ENCODE data around the gene SLC27A1.

SLC27A1 gene

GRCh38 chr19:17525141-17525540 lies 54.8 kb downstream of the SLC27A1 start:
- peaks cover 3 to 6% of the 10 kb centered on the region in 2 donors for H3K9me3 ChIP-seq (ENCODE audit: control insufficient read depth in 1 of 2, low read length in 2 of 2)
- no peak overlapping the region for H3K4me3 ChIP-seq (ENCODE audit: low read depth in 1 of 2, low read length in 2 of 2)
- H3K4me1 ChIP-seq (ENCODE audit: control insufficient read depth in 1 of 2, insufficient read depth in 2 of 2, low read length in 2 of 2): peaks cover 0 to 8% of the 10 kb centered on the region in 2 donors
- peaks cover 4 to 8% of the 10 kb centered on the region in 2 donors for H3K27me3 ChIP-seq (ENCODE audit: control insufficient read depth in 1 of 2, insufficient read depth in 2 of 2, low read length in 2 of 2)
- H3K27ac ChIP-seq (ENCODE audit: low read depth, low read length): no peak overlapping the region
- no peaks in the 10 kb centered on the region for H3K36me3 ChIP-seq (ENCODE audit: control insufficient read depth in 1 of 2, insufficient read depth in 2 of 2, low read length in 2 of 2)
- H3K9ac ChIP-seq (ENCODE audit: low read depth in 1 of 2, low read length in 2 of 2): no peak overlapping the region

DNA sequence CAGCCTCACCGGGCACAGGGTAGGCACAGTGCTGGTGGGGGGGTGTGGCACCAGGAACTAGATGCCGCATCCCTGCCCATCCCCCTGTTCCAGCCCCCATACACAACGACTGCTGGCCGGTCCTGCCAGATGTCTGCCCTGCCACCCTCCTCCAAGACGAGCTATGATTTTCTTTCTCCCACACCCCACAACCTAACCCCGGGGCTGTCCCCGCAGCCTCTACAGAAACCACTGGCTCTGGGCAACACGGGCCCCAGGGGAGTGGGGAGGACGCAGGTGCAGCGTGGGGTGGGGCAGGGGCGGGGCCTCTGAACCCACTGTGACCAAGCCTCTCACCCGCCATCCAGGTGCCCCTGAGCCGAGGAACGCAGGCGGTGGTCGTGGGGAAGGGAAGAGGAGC lies 56.6 kb downstream of the SLC27A1 start:
- H3K4me1 ChIP-seq (ENCODE audit: control insufficient read depth in 1 of 2, insufficient read depth in 2 of 2, low read length in 2 of 2): peaks cover 0 to 8% of the 10 kb centered on the region in 2 donors
- no peak overlapping the region for H3K9ac ChIP-seq (ENCODE audit: low read depth in 1 of 2, low read length in 2 of 2)
- peaks cover 4 to 8% of the 10 kb centered on the region in 2 donors for H3K27me3 ChIP-seq (ENCODE audit: control insufficient read depth in 1 of 2, insufficient read depth in 2 of 2, low read length in 2 of 2)
- H3K27ac ChIP-seq (ENCODE audit: low read depth, low read length): no peak overlapping the region
- peaks cover 3 to 6% of the 10 kb centered on the region in 2 donors for H3K9me3 ChIP-seq (ENCODE audit: control insufficient read depth in 1 of 2, low read length in 2 of 2)
- no peak overlapping the region for H3K4me3 ChIP-seq (ENCODE audit: low read depth in 1 of 2, low read length in 2 of 2)
- no peaks in the 10 kb centered on the region for H3K36me3 ChIP-seq (ENCODE audit: control insufficient read depth in 1 of 2, insufficient read depth in 2 of 2, low read length in 2 of 2)

DNA sequence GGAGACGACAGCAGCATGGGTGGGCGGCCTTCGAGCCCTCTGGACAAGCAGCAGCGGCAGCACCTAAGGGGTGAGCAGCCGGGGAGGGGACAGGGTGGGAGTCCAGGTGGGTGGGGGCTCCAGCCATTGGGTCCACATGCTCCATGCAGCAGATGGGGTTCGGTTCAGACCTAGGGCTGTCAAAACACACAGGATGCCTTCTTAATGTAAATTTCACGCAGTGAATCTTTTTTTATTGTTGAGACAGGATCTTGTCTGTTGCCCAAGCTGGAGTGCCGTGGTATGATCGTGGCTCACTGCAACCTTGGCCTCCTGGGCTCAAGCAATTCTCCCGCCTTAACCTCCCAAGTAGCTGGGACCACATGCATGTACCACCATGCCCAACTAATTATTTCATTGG lies 57.0 kb downstream of the SLC27A1 start:
- H3K36me3 ChIP-seq (ENCODE audit: control insufficient read depth in 1 of 2, insufficient read depth in 2 of 2, low read length in 2 of 2): no peaks in the 10 kb centered on the region
- H3K4me3 ChIP-seq (ENCODE audit: low read depth in 1 of 2, low read length in 2 of 2): no peak overlapping the region

DNA sequence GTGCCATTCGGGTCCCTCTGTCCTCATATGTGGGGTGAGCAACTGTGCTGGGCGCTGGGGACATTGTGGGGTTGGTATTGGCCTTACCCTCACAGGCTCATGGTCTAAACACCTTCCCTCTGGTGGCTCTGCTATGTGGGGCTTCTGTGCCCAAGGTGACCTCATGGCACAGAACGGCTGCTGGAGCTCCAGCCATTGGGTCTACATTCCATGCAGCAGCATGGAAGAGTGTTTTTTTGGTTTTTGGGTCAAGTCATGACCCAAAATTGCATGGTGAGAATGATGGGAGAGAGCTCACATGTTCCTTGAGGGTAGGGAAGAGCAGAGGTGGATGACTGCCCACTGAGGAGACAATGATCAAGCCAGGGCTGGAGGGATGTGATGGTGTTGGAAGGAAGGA lies 58.3 kb downstream of the SLC27A1 start:
- Histone ChIP-seq H3K4me1 (ENCODE audit: control insufficient read depth in 1 of 2, insufficient read depth in 2 of 2, low read length in 2 of 2) (peaks cover 0 to 5% of the 10 kb centered on the region in 2 donors), H3K9me3 (ENCODE audit: control insufficient read depth in 1 of 2, low read length in 2 of 2) (peaks cover 3 to 6% of the 10 kb centered on the region in 2 donors), H3K27me3 (ENCODE audit: control insufficient read depth in 1 of 2, insufficient read depth in 2 of 2, low read length in 2 of 2) (peaks cover 4 to 8% of the 10 kb centered on the region in 2 donors), H3K36me3 (ENCODE audit: control insufficient read depth in 1 of 2, insufficient read depth in 2 of 2, low read length in 2 of 2) (no peaks in the 10 kb centered on the region), H3K9ac (ENCODE audit: low read depth in 1 of 2, low read length in 2 of 2) (no peak overlapping the region), H3K27ac (ENCODE audit: low read depth, low read length) (no peak overlapping the region), H3K4me3 (ENCODE audit: low read depth in 1 of 2, low read length in 2 of 2) (no peak overlapping the region)

More for the DNA sequence above, 57.0 kb downstream of the SLC27A1 start:
- Histone ChIP-seq H3K9ac (ENCODE audit: low read depth in 1 of 2, low read length in 2 of 2) (no peak overlapping the region), H3K27ac (ENCODE audit: low read depth, low read length) (no peak overlapping the region), H3K27me3 (ENCODE audit: control insufficient read depth in 1 of 2, insufficient read depth in 2 of 2, low read length in 2 of 2) (peaks cover 4 to 8% of the 10 kb centered on the region in 2 donors), H3K9me3 (ENCODE audit: control insufficient read depth in 1 of 2, low read length in 2 of 2) (peaks cover 3 to 6% of the 10 kb centered on the region in 2 donors), H3K4me1 (ENCODE audit: control insufficient read depth in 1 of 2, insufficient read depth in 2 of 2, low read length in 2 of 2) (peaks cover 0 to 8% of the 10 kb centered on the region in 2 donors)

DNA sequence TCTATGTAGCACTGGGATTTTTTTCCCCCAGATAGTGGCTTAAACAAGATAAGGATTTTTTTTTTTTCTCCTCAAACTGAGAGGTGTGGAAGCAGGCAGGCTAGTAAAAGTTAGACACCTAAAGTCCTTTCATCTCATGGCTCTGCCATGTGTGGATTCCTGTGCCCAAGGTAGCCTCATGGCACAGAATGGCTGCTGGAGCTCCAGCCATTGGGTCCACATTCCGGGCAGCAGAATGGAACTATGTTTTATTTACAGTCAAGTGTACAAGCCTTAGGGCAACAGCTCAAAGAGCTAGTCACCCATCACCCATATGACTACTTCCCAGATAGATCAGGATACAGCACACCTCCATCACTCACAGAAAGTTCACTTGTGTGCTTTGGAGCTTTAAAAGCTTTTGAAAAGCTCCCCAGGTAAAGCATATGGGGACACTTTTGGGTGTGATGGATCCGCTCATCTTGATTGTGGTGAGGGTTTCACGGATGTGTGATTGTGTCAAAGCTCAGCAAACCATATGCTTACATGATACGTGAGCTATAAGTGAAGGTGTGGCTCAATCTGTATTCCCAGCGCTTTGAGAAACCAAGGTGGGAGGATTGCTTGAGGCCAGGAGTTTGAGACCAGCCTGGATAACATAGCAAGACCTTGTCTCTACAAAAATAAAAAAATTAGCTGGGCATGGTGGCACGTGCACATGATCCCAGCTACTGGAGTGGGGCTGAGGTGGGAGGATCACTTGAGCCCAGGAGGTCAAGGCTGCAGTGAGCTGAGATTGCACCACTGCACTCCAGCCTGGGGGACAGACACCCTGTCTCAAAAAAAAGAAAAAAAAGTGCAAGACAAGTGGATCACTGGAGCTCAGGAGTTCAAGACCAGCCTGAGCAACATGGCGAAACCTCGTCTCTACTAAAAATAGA lies 59.2 kb downstream of the SLC27A1 start:
- no peak overlapping the region for H3K9ac ChIP-seq (ENCODE audit: low read depth in 1 of 2, low read length in 2 of 2)
- H3K4me3 ChIP-seq (ENCODE audit: low read depth in 1 of 2, low read length in 2 of 2): no peak overlapping the region
- peaks cover 4 to 8% of the 10 kb centered on the region in 2 donors for H3K27me3 ChIP-seq (ENCODE audit: control insufficient read depth in 1 of 2, insufficient read depth in 2 of 2, low read length in 2 of 2)
- H3K4me1 ChIP-seq (ENCODE audit: control insufficient read depth in 1 of 2, insufficient read depth in 2 of 2, low read length in 2 of 2): no peaks in the 10 kb centered on the region
- peaks cover 3 to 6% of the 10 kb centered on the region in 2 donors for H3K9me3 ChIP-seq (ENCODE audit: control insufficient read depth in 1 of 2, low read length in 2 of 2)
- no peaks in the 10 kb centered on the region for H3K36me3 ChIP-seq (ENCODE audit: control insufficient read depth in 1 of 2, insufficient read depth in 2 of 2, low read length in 2 of 2)
- H3K27ac ChIP-seq (ENCODE audit: low read depth, low read length): no peak overlapping the region

- H3K9me3 ChIP-seq (ENCODE audit: control insufficient read depth in 1 of 2, low read length in 2 of 2): peaks cover 3 to 6% of the 10 kb centered on the region in 2 donors
- no peak overlapping the region for H3K9ac ChIP-seq (ENCODE audit: low read depth in 1 of 2, low read length in 2 of 2)
- no peak overlapping the region for H3K27ac ChIP-seq (ENCODE audit: low read depth, low read length)
- H3K36me3 ChIP-seq (ENCODE audit: control insufficient read depth in 1 of 2, insufficient read depth in 2 of 2, low read length in 2 of 2): no peaks in the 10 kb centered on the region
- no peak overlapping the region for H3K4me3 ChIP-seq (ENCODE audit: low read depth in 1 of 2, low read length in 2 of 2)
- no peaks in the 10 kb centered on the region for H3K4me1 ChIP-seq (ENCODE audit: control insufficient read depth in 1 of 2, insufficient read depth in 2 of 2, low read length in 2 of 2)
- H3K27me3 ChIP-seq (ENCODE audit: control insufficient read depth in 1 of 2, insufficient read depth in 2 of 2, low read length in 2 of 2): peaks cover 4 to 8% of the 10 kb centered on the region in 2 donors
Observed at GRCh38 chr19:17530586-17530985, 60.3 kb downstream of the SLC27A1 start.

GRCh38 chr19:17532116-17532515 lies 61.8 kb downstream of the SLC27A1 start:
- no peak overlapping the region for H3K4me3 ChIP-seq (ENCODE audit: low read depth in 1 of 2, low read length in 2 of 2)
- no peaks in the 10 kb centered on the region for H3K4me1 ChIP-seq (ENCODE audit: control insufficient read depth in 1 of 2, insufficient read depth in 2 of 2, low read length in 2 of 2)
- H3K27me3 ChIP-seq (ENCODE audit: control insufficient read depth in 1 of 2, insufficient read depth in 2 of 2, low read length in 2 of 2): peaks cover 4 to 8% of the 10 kb centered on the region in 2 donors
- peaks cover 3 to 6% of the 10 kb centered on the region in 2 donors for H3K9me3 ChIP-seq (ENCODE audit: control insufficient read depth in 1 of 2, low read length in 2 of 2)
- H3K36me3 ChIP-seq (ENCODE audit: control insufficient read depth in 1 of 2, insufficient read depth in 2 of 2, low read length in 2 of 2): no peaks in the 10 kb centered on the region
- no peak overlapping the region for H3K27ac ChIP-seq (ENCODE audit: low read depth, low read length)
- H3K9ac ChIP-seq (ENCODE audit: low read depth in 1 of 2, low read length in 2 of 2): no peak overlapping the region

DNA sequence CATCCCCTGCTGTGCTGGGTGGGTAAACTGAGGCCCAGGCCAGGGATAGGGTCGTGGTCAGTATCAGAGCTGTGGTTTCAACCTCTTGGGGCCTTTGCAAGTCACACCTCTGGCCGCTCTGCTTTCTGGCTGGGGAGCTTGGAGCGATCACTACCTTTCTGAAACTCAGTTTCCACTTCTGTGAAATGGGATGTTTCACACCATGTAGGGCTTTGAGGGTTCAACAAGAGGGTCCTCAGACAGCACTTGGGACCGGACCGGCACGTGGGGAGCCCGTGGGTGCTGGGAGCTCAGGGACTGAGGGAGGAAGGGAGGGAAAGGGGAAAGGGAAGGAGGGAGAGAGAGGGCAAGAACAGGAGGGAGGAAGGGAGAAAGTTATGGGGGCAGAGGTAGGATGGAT lies 62.2 kb downstream of the SLC27A1 start:
- no peak overlapping the region for H3K9ac ChIP-seq (ENCODE audit: low read depth in 1 of 2, low read length in 2 of 2)
- H3K27ac ChIP-seq (ENCODE audit: low read depth, low read length): no peak overlapping the region
- peaks cover 8% of the 10 kb centered on the region in 2 donors for H3K27me3 ChIP-seq (ENCODE audit: control insufficient read depth in 1 of 2, insufficient read depth in 2 of 2, low read length in 2 of 2)
- H3K4me3 ChIP-seq (ENCODE audit: low read depth in 1 of 2, low read length in 2 of 2): no peak overlapping the region
- no peaks in the 10 kb centered on the region for H3K36me3 ChIP-seq (ENCODE audit: control insufficient read depth in 1 of 2, insufficient read depth in 2 of 2, low read length in 2 of 2)
- H3K4me1 ChIP-seq (ENCODE audit: control insufficient read depth in 1 of 2, insufficient read depth in 2 of 2, low read length in 2 of 2): no peaks in the 10 kb centered on the region
- peaks cover 3 to 6% of the 10 kb centered on the region in 2 donors for H3K9me3 ChIP-seq (ENCODE audit: control insufficient read depth in 1 of 2, low read length in 2 of 2)

GRCh38 chr19:17534767-17535166 lies 64.4 kb downstream of the SLC27A1 start:
- H3K4me3 ChIP-seq (ENCODE audit: low read depth in 1 of 2, low read length in 2 of 2): no peak overlapping the region
- peaks cover 5 to 7% of the 10 kb centered on the region in 2 donors for H3K4me1 ChIP-seq (ENCODE audit: control insufficient read depth in 1 of 2, insufficient read depth in 2 of 2, low read length in 2 of 2)
- H3K27me3 ChIP-seq (ENCODE audit: control insufficient read depth in 1 of 2, insufficient read depth in 2 of 2, low read length in 2 of 2): peaks cover 0 to 6% of the 10 kb centered on the region in 2 donors
- no peaks in the 10 kb centered on the region for H3K36me3 ChIP-seq (ENCODE audit: control insufficient read depth in 1 of 2, insufficient read depth in 2 of 2, low read length in 2 of 2)
- H3K9me3 ChIP-seq (ENCODE audit: control insufficient read depth in 1 of 2, low read length in 2 of 2): no peaks in the 10 kb centered on the region
- H3K9ac ChIP-seq (ENCODE audit: low read depth in 1 of 2, low read length in 2 of 2): no peak overlapping the region
- no peak overlapping the region for H3K27ac ChIP-seq (ENCODE audit: low read depth, low read length)

GRCh38 chr19:17536955-17537354 lies 66.6 kb downstream of the SLC27A1 start:
- Histone ChIP-seq H3K4me3 (ENCODE audit: low read depth in 1 of 2, low read length in 2 of 2) (no peak overlapping the region), H3K27ac (ENCODE audit: low read depth, low read length) (no peak overlapping the region), H3K27me3 (ENCODE audit: control insufficient read depth in 1 of 2, insufficient read depth in 2 of 2, low read length in 2 of 2) (peaks cover 0 to 6% of the 10 kb centered on the region in 2 donors), H3K9me3 (ENCODE audit: control insufficient read depth in 1 of 2, low read length in 2 of 2) (no peaks in the 10 kb centered on the region), H3K36me3 (ENCODE audit: control insufficient read depth in 1 of 2, insufficient read depth in 2 of 2, low read length in 2 of 2) (no peaks in the 10 kb centered on the region), H3K4me1 (ENCODE audit: control insufficient read depth in 1 of 2, insufficient read depth in 2 of 2, low read length in 2 of 2) (peaks cover 5 to 7% of the 10 kb centered on the region in 2 donors), H3K9ac (ENCODE audit: low read depth in 1 of 2, low read length in 2 of 2) (no peak overlapping the region)
